CD1c-positive myeloid dendritic cell (primary cell): ENCODE measurements around the gene CDADC1.

Experiments used
- DNase-seq: peaks from one replicate; pipeline ENCODE4 v3.0.0-alpha.2; 2016; ENCODE audit errors: extremely low spot score

The CDADC1 gene

GRCh38 chr13:49295244-49295643, 47.5 kb downstream of the CDADC1 start:
- no peak for DNase-seq

- no peak for DNase-seq
These were observed 48.9 kb downstream of the CDADC1 start for GRCh38 chr13:49296659-49297058.

GRCh38 chr13:49297338-49297737, 49.6 kb downstream of the CDADC1 start:
- DNase-seq = no peak

GRCh38 chr13:49298416-49298815, 50.7 kb downstream of the CDADC1 start:
- DNase-seq = no peak

- DNase-seq = no peak
These were observed 51.3 kb downstream of the CDADC1 start for GRCh38 chr13:49298903-49299605.

GRCh38 chr13:49300276-49300675, 52.6 kb downstream of the CDADC1 start:
- DNase-seq = no peak

- peak; percentile 83 for DNase-seq
These were observed 53.2 kb downstream of the CDADC1 start for GRCh38 chr13:49300739-49301589.

GRCh38 chr13:49302222-49302621, 54.5 kb downstream of the CDADC1 start:
- no peak for DNase-seq

- no peak for DNase-seq
These were observed 55.1 kb downstream of the CDADC1 start for GRCh38 chr13:49302817-49303216.

GRCh38 chr13:49303533-49304252, 56.0 kb downstream of the CDADC1 start:
- DNase-seq = no peak

- DNase-seq = no peak
These were observed 56.6 kb downstream of the CDADC1 start for GRCh38 chr13:49304356-49304755.

GRCh38 chr13:49304763-49305700, 57.3 kb downstream of the CDADC1 start:
- no peak for DNase-seq

GRCh38 chr13:49305792-49306425, 58.2 kb downstream of the CDADC1 start:
- no peak for DNase-seq

GRCh38 chr13:49307365-49307764, 59.6 kb downstream of the CDADC1 start:
- DNase-seq = no peak

- DNase-seq = no peak
These were observed 60.6 kb downstream of the CDADC1 start for GRCh38 chr13:49308097-49308875.

- no peak for DNase-seq
These were observed 61.2 kb downstream of the CDADC1 start for GRCh38 chr13:49308921-49309408.

- no peak for DNase-seq
These were observed 62.5 kb downstream of the CDADC1 start for GRCh38 chr13:49310251-49310650.

- no peak for DNase-seq
These were observed 64.1 kb downstream of the CDADC1 start for GRCh38 chr13:49311816-49312215.

GRCh38 chr13:49314344-49314882, 66.7 kb downstream of the CDADC1 start:
- DNase-seq = no peak
